GM21825 (cell line): ENCODE data around the gene SYNDIG1L.

ENCODE experiments used
- ATAC-seq: cut with Tn5 transposase; IDR thresholded peaks from one replicate; pipeline ENCODE4 v1.9.1; 2021; ENCODE audit warnings: mild to moderate bottlenecking, moderate library complexity; ENCODE audit not compliant: unreplicated experiment

The SYNDIG1L gene

GRCh38 chr14:74434294-74434693 lies 8.3 kb upstream of the SYNDIG1L start:
- no peak for ATAC-seq

- no peak for ATAC-seq
Measured at GRCh38 chr14:74429991-74430390, 4.0 kb upstream of the SYNDIG1L start.

- no peak for ATAC-seq
Measured at GRCh38 chr14:74429221-74429691, 3.2 kb upstream of the SYNDIG1L start.

GRCh38 chr14:74427651-74428050 lies 1.6 kb upstream of the SYNDIG1L start:
- no peak for ATAC-seq

- no peak for ATAC-seq
Measured at GRCh38 chr14:74425525-74426201, 347 bp downstream of the SYNDIG1L start.

- ATAC-seq = no peak
Measured at GRCh38 chr14:74424606-74425005, 1.4 kb downstream of the SYNDIG1L start.

GRCh38 chr14:74423246-74423645 lies 2.8 kb downstream of the SYNDIG1L start:
- ATAC-seq = no peak

GRCh38 chr14:74421981-74422380 lies 4.0 kb downstream of the SYNDIG1L start:
- ATAC-seq = no peak

- no peak for ATAC-seq
Measured at GRCh38 chr14:74419086-74419485, 6.9 kb downstream of the SYNDIG1L start.

- ATAC-seq = no peak
Measured at GRCh38 chr14:74418031-74418430, 8.0 kb downstream of the SYNDIG1L start.

- no peak for ATAC-seq
Measured at GRCh38 chr14:74417611-74418010, 8.4 kb downstream of the SYNDIG1L start.

GRCh38 chr14:74417201-74417600 lies 8.8 kb downstream of the SYNDIG1L start:
- ATAC-seq = no peak

- ATAC-seq = no peak
Measured at GRCh38 chr14:74415115-74415437, 10.9 kb downstream of the SYNDIG1L start.

- no peak for ATAC-seq
Measured at GRCh38 chr14:74414403-74415114, 11.5 kb downstream of the SYNDIG1L start.

GRCh38 chr14:74413627-74414026 lies 12.4 kb downstream of the SYNDIG1L start:
- ATAC-seq = no peak

- ATAC-seq = no peak
Measured at GRCh38 chr14:74412753-74413152, 13.3 kb downstream of the SYNDIG1L start.

GRCh38 chr14:74411671-74412070 lies 14.3 kb downstream of the SYNDIG1L start:
- no peak for ATAC-seq

GRCh38 chr14:74409441-74409840 lies 16.6 kb downstream of the SYNDIG1L start:
- ATAC-seq = no peak

- ATAC-seq = no peak
Measured at GRCh38 chr14:74408870-74409269, 17.1 kb downstream of the SYNDIG1L start.

GRCh38 chr14:74407801-74408154 lies 18.2 kb downstream of the SYNDIG1L start:
- ATAC-seq = no peak

GRCh38 chr14:74407021-74407800 lies 18.8 kb downstream of the SYNDIG1L start:
- ATAC-seq = no peak

GRCh38 chr14:74405663-74406062 lies 20.3 kb downstream of the SYNDIG1L start:
- no peak for ATAC-seq
